Measurements from ENCODE around the gene KIAA0319L. TPM values are rescaled to one million over a fixed set of nuclear protein-coding genes. Genes with fewer than 3 reads are reported as not detected.

Gene KIAA0319L
- total RNA-seq, 1 experiment from 2014 or later, result 20.9 TPM

GRCh38 chr1:35518183-35518582 lies 39.0 kb downstream of the KIAA0319L start:
- H3K4me2 ChIP-seq (ENCODE audit: low read length), result no peak overlapping the region
- POLR2A ChIA-PET (ENCODE audit: unreplicated experiment), result no interaction called here
- TF ChIP-seq CTCF (conservative IDR thresholded peaks at IDR 0.05; ENCODE audit: low read depth, low read length) (no peak), EZH2phosphoT487 (IDR thresholded peaks at IDR 0.05; ENCODE audit: borderline replicate concordance, low read length) (no peak), EZH2 (IDR thresholded peaks at IDR 0.05; ENCODE audit: low read length, unreplicated experiment) (no peak)
- H3K9me2 ChIP-seq (replicated peaks; ENCODE audit: low read length), result no peaks in the 10 kb centered on the region
- H3K4me3 ChIP-seq (ENCODE audit: low read length), result no peak overlapping the region
- intact Hi-C loops (cut with micrococcal nuclease), result no loop called here
- H3K27ac ChIP-seq (ENCODE audit: low read length), result no peak overlapping the region
- CTCF ChIA-PET, result no interaction called here
- peaks cover 11% of the 10 kb centered on the region for H3K4me1 ChIP-seq (ENCODE audit: insufficient read depth, low read length)
- no peaks in the 10 kb centered on the region for H3K9me3 ChIP-seq (ENCODE audit: low read length)
- no peaks in the 10 kb centered on the region for H3K27me3 ChIP-seq (ENCODE audit: low read length)
- H3K9ac ChIP-seq (ENCODE audit: low read length), result no peak overlapping the region
- no peak for ATAC-seq
- DNase-seq, result no peak
- peaks cover 17% of the 10 kb centered on the region for H3K79me2 ChIP-seq (ENCODE audit: low read length)
- H4K20me1 ChIP-seq (ENCODE audit: low read length), result no peaks in the 10 kb centered on the region
- H2AFZ ChIP-seq (ENCODE audit: low read length), result no peak overlapping the region
- BruUV-seq (replicated peaks), result no TSS peak
- H3F3A ChIP-seq (ENCODE audit: low read length, unreplicated experiment), result peaks cover 4% of the 10 kb centered on the region
- H3K36me3 ChIP-seq (ENCODE audit: low read depth, low read length), result no peaks in the 10 kb centered on the region

- no peak overlapping the region for H3K4me3 ChIP-seq (ENCODE audit: low read length)
- H4K20me1 ChIP-seq (ENCODE audit: low read length), result peaks cover 10% of the 10 kb centered on the region; the same call in 1 of the 2 replicates
- intact Hi-C loops (cut with micrococcal nuclease), result no loop called here
- H3F3A ChIP-seq (ENCODE audit: low read length, unreplicated experiment), result peaks cover 7% of the 10 kb centered on the region
- no peak overlapping the region for H3K9ac ChIP-seq (ENCODE audit: low read length)
- no TSS peak for BruUV-seq (replicated peaks)
- no peak overlapping the region for H3K4me2 ChIP-seq (ENCODE audit: low read length)
- TF ChIP-seq EZH2phosphoT487 (IDR thresholded peaks at IDR 0.05; ENCODE audit: borderline replicate concordance, low read length) (no peak), EZH2 (IDR thresholded peaks at IDR 0.05; ENCODE audit: low read length, unreplicated experiment) (no peak)
- no peak overlapping the region for H3K27ac ChIP-seq (ENCODE audit: low read length)
- H3K9me3 ChIP-seq (ENCODE audit: low read length), result no peaks in the 10 kb centered on the region
- H2AFZ ChIP-seq (ENCODE audit: low read length), result no peak overlapping the region
- H3K27me3 ChIP-seq (ENCODE audit: low read length), result no peaks in the 10 kb centered on the region
- H3K9me2 ChIP-seq (replicated peaks; ENCODE audit: low read length), result no peaks in the 10 kb centered on the region
- no peaks in the 10 kb centered on the region for H3K36me3 ChIP-seq (ENCODE audit: low read depth, low read length)
- DNase-seq, result no peak
- ChIA-PET CTCF (no interaction called here), POLR2A (ENCODE audit: unreplicated experiment) (no interaction called here)
- no peak for ATAC-seq
- peaks cover 25% of the 10 kb centered on the region for H3K4me1 ChIP-seq (ENCODE audit: insufficient read depth, low read length)
- H3K79me2 ChIP-seq (ENCODE audit: low read length), result peaks cover 28% of the 10 kb centered on the region
These were observed 45.9 kb downstream of the KIAA0319L start for GRCh38 chr1:35511305-35511704.

DNA sequence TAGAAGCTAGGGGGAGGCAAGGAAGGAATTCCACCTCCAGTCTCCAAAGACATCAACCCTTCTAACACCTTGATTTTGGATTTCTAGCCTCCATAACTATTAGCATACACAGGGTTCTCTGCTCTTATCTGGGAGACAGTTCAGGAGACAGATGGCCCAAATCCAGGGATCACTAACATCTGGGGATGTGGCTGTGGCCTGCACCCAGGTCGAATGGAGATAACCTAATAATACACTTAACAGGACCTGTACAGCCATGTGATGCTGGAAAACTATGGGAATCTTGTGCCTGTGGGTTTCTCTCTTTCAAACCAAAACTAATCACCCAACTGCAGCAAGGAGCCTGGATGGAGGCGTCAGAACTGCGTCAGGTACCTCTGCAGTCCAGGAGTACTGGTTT lies 47.6 kb downstream of the KIAA0319L start:
- no peak overlapping the region for H3K27ac ChIP-seq (ENCODE audit: low read length)
- ChIA-PET POLR2A (ENCODE audit: unreplicated experiment) (no interaction called here), CTCF (no interaction called here)
- H3K4me1 ChIP-seq (ENCODE audit: insufficient read depth, low read length), result peaks cover 32% of the 10 kb centered on the region
- TF ChIP-seq CTCF (conservative IDR thresholded peaks at IDR 0.05; ENCODE audit: low read depth, low read length) (no peak), EZH2phosphoT487 (IDR thresholded peaks at IDR 0.05; ENCODE audit: borderline replicate concordance, low read length) (no peak), EZH2 (IDR thresholded peaks at IDR 0.05; ENCODE audit: low read length, unreplicated experiment) (no peak)
- no peak overlapping the region for H3K4me3 ChIP-seq (ENCODE audit: low read length)
- no peaks in the 10 kb centered on the region for H3K27me3 ChIP-seq (ENCODE audit: low read length)
- ATAC-seq (no peak), DNase-seq (no peak)
- BruUV-seq (replicated peaks), result no TSS peak
- H3K9me3 ChIP-seq (ENCODE audit: low read length), result no peaks in the 10 kb centered on the region
- peaks cover 15% of the 10 kb centered on the region; the same call in 1 of the 2 replicates for H4K20me1 ChIP-seq (ENCODE audit: low read length)
- H3K36me3 ChIP-seq (ENCODE audit: low read depth, low read length), result no peaks in the 10 kb centered on the region
- H2AFZ ChIP-seq (ENCODE audit: low read length), result no peak overlapping the region
- intact Hi-C loops (cut with micrococcal nuclease), result loop anchor here (5.0 kb wide), 2 partner anchors 42 to 57 kb away; no protein-coding TSS in a partner anchor
- no peak overlapping the region for H3K9ac ChIP-seq (ENCODE audit: low read length)
- H3K79me2 ChIP-seq (ENCODE audit: low read length), result peaks cover 16% of the 10 kb centered on the region; the same call in 1 of the 2 replicates
- H3F3A ChIP-seq (ENCODE audit: low read length, unreplicated experiment), result peaks cover 7% of the 10 kb centered on the region
- H3K4me2 ChIP-seq (ENCODE audit: low read length), result no peak overlapping the region
- no peaks in the 10 kb centered on the region for H3K9me2 ChIP-seq (replicated peaks; ENCODE audit: low read length)

All from PC-3 (cell line).